ENCODE data around the gene S100A12. TPM values are rescaled to one million over a fixed set of nuclear protein-coding genes. Genes with fewer than 3 reads are reported as not detected.

S100A12 gene
- total RNA-seq, 2 donors from 2014 or later: not detected

- no peak for ATAC-seq
- no peaks in the 10 kb centered on the region for H3K9me3 Mint-ChIP-seq
- H3K36me3 Mint-ChIP-seq: no peaks in the 10 kb centered on the region
- no peak for DNase-seq (ENCODE audit: low spot score)
- H3K27ac Mint-ChIP-seq: no peak overlapping the region
- H3K4me1 Mint-ChIP-seq (ENCODE audit: low read depth in 2 of 2): no peaks in the 10 kb centered on the region
- no peak overlapping the region for H3K4me3 Mint-ChIP-seq
- peaks cover 19 to 35% of the 10 kb centered on the region in 2 donors for H3K27me3 Mint-ChIP-seq
These were observed 16.8 kb upstream of the S100A12 start for GRCh38 chr1:153392258-153392657.

- no peak within 1 kb of the TSS for H3K4me3 Mint-ChIP-seq
- no peak for DNase-seq (ENCODE audit: low spot score)
- H3K9me3 Mint-ChIP-seq: no peaks in the 10 kb centered on the region
- H3K27ac Mint-ChIP-seq: peak within 1 kb of the TSS in 1 of 2 donors; percentile 60
- H3K4me1 Mint-ChIP-seq (ENCODE audit: low read depth in 2 of 2): peaks cover 3 to 7% of the 10 kb centered on the region in 2 donors
- ATAC-seq: no peak
- peaks cover 24 to 35% of the 10 kb centered on the region in 2 donors for H3K27me3 Mint-ChIP-seq
- H3K36me3 Mint-ChIP-seq: no peaks in the 10 kb centered on the region
These were observed 15.7 kb upstream of the S100A12 start, which contains the start of gene S100A8 for GRCh38 chr1:153390938-153391710. S100A8 (minus strand) TSS chr1:153391073; CDS start chr1:153390535, 538 bp downstream.

- Mint-ChIP-seq H3K4me3 (no peak overlapping the region), H3K27me3 (peaks cover 22 to 28% of the 10 kb centered on the region in 2 donors), H3K4me1 (ENCODE audit: low read depth in 2 of 2) (peaks cover 3 to 8% of the 10 kb centered on the region in 2 donors), H3K9me3 (no peaks in the 10 kb centered on the region), H3K27ac (peak overlapping the region in 1 of 2 donors; percentile 60), H3K36me3 (no peaks in the 10 kb centered on the region)
- no peak for DNase-seq (ENCODE audit: low spot score)
- no peak for ATAC-seq
These were observed 14.8 kb upstream of the S100A12 start for GRCh38 chr1:153389973-153390879.

- no peaks in the 10 kb centered on the region for H3K36me3 Mint-ChIP-seq
- no peak overlapping the region for H3K4me3 Mint-ChIP-seq
- H3K4me1 Mint-ChIP-seq (ENCODE audit: low read depth in 2 of 2): peaks cover 3 to 8% of the 10 kb centered on the region in 2 donors
- peaks cover 22 to 28% of the 10 kb centered on the region in 2 donors for H3K27me3 Mint-ChIP-seq
- ATAC-seq (no peak), DNase-seq (ENCODE audit: low spot score) (no peak)
- no peaks in the 10 kb centered on the region for H3K9me3 Mint-ChIP-seq
- no peak overlapping the region for H3K27ac Mint-ChIP-seq
These were observed 14.0 kb upstream of the S100A12 start for GRCh38 chr1:153389401-153389800.

- no peak for ATAC-seq
- H3K27me3 Mint-ChIP-seq: peaks cover 24 to 28% of the 10 kb centered on the region in 2 donors
- H3K9me3 Mint-ChIP-seq: no peaks in the 10 kb centered on the region
- no peak overlapping the region for H3K4me3 Mint-ChIP-seq
- H3K4me1 Mint-ChIP-seq (ENCODE audit: low read depth in 2 of 2): peaks cover 3 to 8% of the 10 kb centered on the region in 2 donors
- H3K36me3 Mint-ChIP-seq: no peaks in the 10 kb centered on the region
- DNase-seq (ENCODE audit: low spot score): no peak
- no peak overlapping the region for H3K27ac Mint-ChIP-seq
These were observed 12.4 kb upstream of the S100A12 start for GRCh38 chr1:153387785-153388184.

GRCh38 chr1:153387001-153387400 is 11.6 kb upstream of the S100A12 start:
- Mint-ChIP-seq H3K27me3 (peaks cover 29 to 36% of the 10 kb centered on the region in 2 donors), H3K27ac (no peak overlapping the region), H3K9me3 (no peaks in the 10 kb centered on the region), H3K4me1 (ENCODE audit: low read depth in 2 of 2) (peaks cover 3 to 8% of the 10 kb centered on the region in 2 donors), H3K4me3 (no peak overlapping the region), H3K36me3 (peaks cover 2% of the 10 kb centered on the region)
- ATAC-seq (peak in 1 of 2 donors; percentile 15), DNase-seq (ENCODE audit: low spot score) (no peak)

- Mint-ChIP-seq H3K27me3 (peaks cover 30 to 41% of the 10 kb centered on the region in 2 donors), H3K36me3 (peaks cover 7% of the 10 kb centered on the region), H3K9me3 (no peaks in the 10 kb centered on the region), H3K4me1 (ENCODE audit: low read depth in 2 of 2) (peaks cover 3 to 8% of the 10 kb centered on the region in 2 donors), H3K4me3 (no peak overlapping the region), H3K27ac (no peak overlapping the region)
- no peak for DNase-seq (ENCODE audit: low spot score)
- peak in 1 of 2 donors; percentile 57 for ATAC-seq
These were observed 11.1 kb upstream of the S100A12 start for GRCh38 chr1:153386500-153386901.

- no peak overlapping the region for H3K4me3 Mint-ChIP-seq
- H3K36me3 Mint-ChIP-seq: peaks cover 14% of the 10 kb centered on the region
- no peak for ATAC-seq
- DNase-seq (ENCODE audit: low spot score): no peak
- H3K27me3 Mint-ChIP-seq: peaks cover 31 to 48% of the 10 kb centered on the region in 2 donors
- H3K27ac Mint-ChIP-seq: no peak overlapping the region
- peaks cover 3 to 8% of the 10 kb centered on the region in 2 donors for H3K4me1 Mint-ChIP-seq (ENCODE audit: low read depth in 2 of 2)
- no peaks in the 10 kb centered on the region for H3K9me3 Mint-ChIP-seq
These were observed 9.6 kb upstream of the S100A12 start for GRCh38 chr1:153384958-153385580.

GRCh38 chr1:153380711-153381110 is 5.3 kb upstream of the S100A12 start:
- Mint-ChIP-seq H3K27ac (no peak overlapping the region), H3K4me3 (no peak overlapping the region), H3K36me3 (peaks cover 14% of the 10 kb centered on the region), H3K9me3 (no peaks in the 10 kb centered on the region), H3K4me1 (ENCODE audit: low read depth in 2 of 2) (no peaks in the 10 kb centered on the region), H3K27me3 (peaks cover 27 to 52% of the 10 kb centered on the region in 2 donors)
- no peak for ATAC-seq
- DNase-seq (ENCODE audit: low spot score): no peak

- Mint-ChIP-seq H3K4me1 (ENCODE audit: low read depth in 2 of 2) (no peaks in the 10 kb centered on the region), H3K27me3 (peaks cover 28 to 52% of the 10 kb centered on the region in 2 donors), H3K36me3 (peaks cover 14% of the 10 kb centered on the region)
These were observed 4.2 kb upstream of the S100A12 start for GRCh38 chr1:153379591-153379990.

GRCh38 chr1:153374071-153374470 is 1.4 kb downstream of the S100A12 start:
- H3K27ac Mint-ChIP-seq: no peak overlapping the region
- no peak for DNase-seq (ENCODE audit: low spot score)

More at GRCh38 chr1:153379591-153379990, 4.2 kb upstream of the S100A12 start:
- Mint-ChIP-seq H3K9me3 (no peaks in the 10 kb centered on the region), H3K27ac (no peak overlapping the region), H3K4me3 (no peak overlapping the region)
- no peak for DNase-seq (ENCODE audit: low spot score)
- no peak for ATAC-seq

GRCh38 chr1:153372571-153372970 is 2.9 kb downstream of the S100A12 start:
- DNase-seq (ENCODE audit: low spot score) (no peak), ATAC-seq (no peak)
- H3K27ac Mint-ChIP-seq: no peak overlapping the region
- no peaks in the 10 kb centered on the region for H3K9me3 Mint-ChIP-seq
- H3K27me3 Mint-ChIP-seq: peaks cover 18 to 38% of the 10 kb centered on the region in 2 donors
- H3K4me1 Mint-ChIP-seq (ENCODE audit: low read depth in 2 of 2): no peaks in the 10 kb centered on the region
- no peak overlapping the region for H3K4me3 Mint-ChIP-seq
- H3K36me3 Mint-ChIP-seq: no peaks in the 10 kb centered on the region

More at GRCh38 chr1:153374071-153374470, 1.4 kb downstream of the S100A12 start:
- Mint-ChIP-seq H3K9me3 (no peaks in the 10 kb centered on the region), H3K4me3 (no peak overlapping the region), H3K27me3 (peaks cover 23 to 47% of the 10 kb centered on the region in 2 donors), H3K4me1 (ENCODE audit: low read depth in 2 of 2) (no peaks in the 10 kb centered on the region), H3K36me3 (no peaks in the 10 kb centered on the region)
- ATAC-seq: peak in 1 of 2 donors; percentile 36

- peaks cover 11 to 32% of the 10 kb centered on the region in 2 donors for H3K27me3 Mint-ChIP-seq
- H3K27ac Mint-ChIP-seq: no peak overlapping the region
- DNase-seq (ENCODE audit: low spot score) (no peak), ATAC-seq (no peak)
- H3K4me1 Mint-ChIP-seq (ENCODE audit: low read depth in 2 of 2): no peaks in the 10 kb centered on the region
- H3K9me3 Mint-ChIP-seq: no peaks in the 10 kb centered on the region
- no peak overlapping the region for H3K4me3 Mint-ChIP-seq
- H3K36me3 Mint-ChIP-seq: no peaks in the 10 kb centered on the region
These were observed 4.2 kb downstream of the S100A12 start for GRCh38 chr1:153371231-153371630.

All from natural killer cell treated with Interleukin-12 subunit alpha and Interleukin-12 subunit beta and Interleukin-15 and Interleukin-18, amount 100 ng/mL, for 72 hours (primary cell).